ENCODE data around the gene HMGCS2.

DNA sequence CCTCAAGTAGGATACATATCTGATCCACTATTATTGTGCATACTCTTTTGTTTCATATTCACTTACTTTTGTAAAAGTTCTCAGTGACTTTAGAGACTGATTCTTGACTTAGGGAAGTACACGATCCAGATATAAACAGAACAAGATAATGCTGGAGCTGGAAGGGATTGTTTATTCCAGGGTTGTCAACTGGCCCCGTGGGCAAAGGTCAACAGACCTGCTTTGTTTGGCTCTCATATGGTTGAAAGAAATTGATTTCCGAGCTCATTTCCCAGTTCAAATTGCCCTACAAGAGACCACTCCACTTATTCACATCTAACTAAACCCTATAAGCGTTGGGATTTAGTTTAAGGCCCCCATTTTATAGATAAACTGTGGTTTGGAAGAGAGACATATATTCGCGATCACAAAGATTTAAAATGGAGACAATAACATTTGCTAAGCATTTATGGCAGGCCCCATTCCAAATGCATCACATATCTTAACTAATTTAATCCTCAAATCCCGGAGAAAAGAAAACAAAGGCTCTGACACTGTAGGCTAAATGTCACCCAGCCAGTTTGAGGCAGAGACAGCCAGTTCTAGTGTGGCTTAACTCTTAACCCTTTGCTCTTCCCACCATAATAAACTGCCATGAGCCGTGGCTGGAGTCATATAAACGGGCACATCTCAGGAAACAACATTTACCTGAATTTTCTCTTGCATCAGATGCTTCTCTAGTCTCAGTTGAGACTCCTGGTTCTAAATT, 21.9 kb upstream of the HMGCS2 start:
- TF ChIP-seq, protein P1, sequence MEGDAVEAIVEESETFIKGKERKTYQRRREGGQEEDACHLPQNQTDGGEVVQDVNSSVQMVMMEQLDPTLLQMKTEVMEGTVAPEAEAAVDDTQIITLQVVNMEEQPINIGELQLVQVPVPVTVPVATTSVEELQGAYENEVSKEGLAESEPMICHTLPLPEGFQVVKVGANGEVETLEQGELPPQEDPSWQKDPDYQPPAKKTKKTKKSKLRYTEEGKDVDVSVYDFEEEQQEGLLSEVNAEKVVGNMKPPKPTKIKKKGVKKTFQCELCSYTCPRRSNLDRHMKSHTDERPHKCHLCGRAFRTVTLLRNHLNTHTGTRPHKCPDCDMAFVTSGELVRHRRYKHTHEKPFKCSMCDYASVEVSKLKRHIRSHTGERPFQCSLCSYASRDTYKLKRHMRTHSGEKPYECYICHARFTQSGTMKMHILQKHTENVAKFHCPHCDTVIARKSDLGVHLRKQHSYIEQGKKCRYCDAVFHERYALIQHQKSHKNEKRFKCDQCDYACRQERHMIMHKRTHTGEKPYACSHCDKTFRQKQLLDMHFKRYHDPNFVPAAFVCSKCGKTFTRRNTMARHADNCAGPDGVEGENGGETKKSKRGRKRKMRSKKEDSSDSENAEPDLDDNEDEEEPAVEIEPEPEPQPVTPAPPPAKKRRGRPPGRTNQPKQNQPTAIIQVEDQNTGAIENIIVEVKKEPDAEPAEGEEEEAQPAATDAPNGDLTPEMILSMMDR (IDR thresholded peaks at IDR 0.05; ENCODE audit: low read length) = no peak
- no peak for TF ChIP-seq EZH2 (IDR thresholded peaks at IDR 0.05; ENCODE audit: borderline replicate concordance, low read length)

Data from OCI-LY1 (cell line).